H1 (cell line): ENCODE results near the gene SP9. TPM values are rescaled to one million over a fixed set of nuclear protein-coding genes. Genes with fewer than 3 reads are reported as not detected.

Source experiments
- CTCF ChIA-PET: fragments of 300-600 bp; sonication (Branson Sonifier 250); formaldehyde crosslinking; loops from one replicate; lab custom pipeline; 2021; ENCODE audit not compliant: partially characterized antibody; lab: Charles Lee
- POLR2A ChIA-PET: fragments of 300-600 bp; sonication (Branson Sonifier 250); formaldehyde crosslinking; loops from one replicate; lab custom pipeline; 2021; ENCODE audit warnings: inconsistent platforms; ENCODE audit not compliant: partially characterized antibody; lab: Charles Lee
- DNase-seq, 2 experiments: peaks; one replicate each; pipeline versions ENCODE4 v3.0.0 to v3.0.0-alpha.2; 2010 to 2022; ENCODE audit warnings: low spot score in 2 of 2, low read depth in 1 of 2, mixed read lengths in 1 of 2
- FAIRE-seq: peaks from 2 replicates; lab custom pipeline; 2011; peaks lifted over from hg19 to GRCh38; lab: Jason Lieb, UNC
- H2AFZ ChIP-seq: 2 replicates; pipeline ENCODE4 v1.8.1; 2012; ENCODE audit warnings: low read length, inconsistent platforms
- H2AK5ac ChIP-seq: 2 replicates; pipeline ENCODE4 v1.6.1; 2013; ENCODE audit warnings: low read depth, low read length
- H2BK120ac ChIP-seq: replicated peaks from 2 replicates; pipeline ENCODE3; 2013; ENCODE audit warnings: low read depth, low read length, inconsistent platforms
- H2BK12ac ChIP-seq: 2 replicates; pipeline ENCODE4 v1.6.1; 2013; ENCODE audit warnings: low read depth, low read length
- H2BK15ac ChIP-seq: 2 replicates; pipeline ENCODE4 v1.6.1; 2013; ENCODE audit warnings: low read length
- H2BK20ac ChIP-seq: 2 replicates; pipeline ENCODE4 v1.6.1; 2013; ENCODE audit warnings: low read length
- H2BK5ac ChIP-seq: 2 replicates; pipeline ENCODE4 v1.6.1; 2013; ENCODE audit warnings: low read depth, low read length
- H3K14ac ChIP-seq: 2 replicates; pipeline ENCODE4 v1.6.1; 2013; ENCODE audit warnings: inconsistent platforms; ENCODE audit not compliant: insufficient read length
- H3K18ac ChIP-seq: 2 replicates; pipeline ENCODE4 v1.6.1; 2013; ENCODE audit warnings: low read length; ENCODE audit errors: extremely low read depth
- H3K23ac ChIP-seq: 2 replicates; pipeline ENCODE4 v1.6.1; 2013; ENCODE audit warnings: inconsistent platforms; ENCODE audit not compliant: insufficient read length
- H3K23me2 ChIP-seq: 2 replicates; pipeline ENCODE4 v1.6.1; 2013; ENCODE audit warnings: low read depth, low read length
- H3K27ac ChIP-seq: 2 replicates; pipeline ENCODE4 v1.6.1; 2011; ENCODE audit warnings: low read depth, low read length, inconsistent platforms
- H3K27me3 ChIP-seq, 4 experiments: replicated peaks in 1 of 4; 1 replicate in 1 of 4; 2 replicates in 3 of 4; pipeline versions ENCODE4 v1.6.1 to v1.8.1; 2011 to 2013; ENCODE audit warnings: low read length in 3 of 4, mild to moderate bottlenecking in 3 of 4, inconsistent platforms in 2 of 4, mixed read lengths in 2 of 4, moderate library complexity in 1 of 4; ENCODE audit not compliant: control insufficient read depth in 3 of 4, insufficient read depth in 3 of 4; ENCODE audit errors: extremely low read depth in 1 of 4
- H3K36me3 ChIP-seq, 4 experiments: 2 replicates each; pipeline versions ENCODE4 v1.6.1 to v1.8.1; 2011 to 2013; ENCODE audit warnings: mild to moderate bottlenecking in 4 of 4, low read length in 3 of 4, moderate library complexity in 2 of 4, control low read depth in 1 of 4, inconsistent platforms in 1 of 4; ENCODE audit not compliant: insufficient read depth in 4 of 4, control insufficient read depth in 2 of 4
- H3K4ac ChIP-seq: replicated peaks from 2 replicates; pipeline ENCODE3; 2013; ENCODE audit warnings: low read length, low read depth, mixed read lengths, inconsistent platforms; ENCODE audit not compliant: insufficient read length
- H3K4me1 ChIP-seq, 4 experiments: replicated peaks in 1 of 4; 1 replicate in 1 of 4; 2 replicates in 3 of 4; pipeline versions ENCODE4 v1.6.1 to v1.8.1; 2011 to 2013; ENCODE audit warnings: low read length in 3 of 4, inconsistent platforms in 2 of 4, mixed read lengths in 1 of 4; ENCODE audit not compliant: insufficient read depth in 4 of 4, control insufficient read depth in 3 of 4
- H3K4me2 ChIP-seq, 2 experiments: 2 replicates each; pipeline versions ENCODE4 v1.6.1 to v1.8.1; 2011 to 2013; ENCODE audit warnings: low read depth in 2 of 2, low read length in 2 of 2, control low read depth in 1 of 2, inconsistent platforms in 1 of 2, mild to moderate bottlenecking in 1 of 2; ENCODE audit not compliant: insufficient read depth in 1 of 2
- H3K4me3 ChIP-seq, 4 experiments: fragments of 200-600, 300-600 bp in 1 of 4; sonication (generic), shearing (Covaris generic), sonication (Bioruptor Twin) in 1 of 4; 2 replicates each; pipeline versions ENCODE4 v1.5.1 to v1.8.1; 2011 to 2016; ENCODE audit warnings: low read length in 4 of 4, low read depth in 3 of 4, control low read depth in 2 of 4, inconsistent platforms in 2 of 4, mild to moderate bottlenecking in 2 of 4, mixed read lengths in 1 of 4, moderate library complexity in 1 of 4; ENCODE audit not compliant: insufficient read depth in 2 of 4; ENCODE audit errors: extremely low read depth in 1 of 4
- H3K56ac ChIP-seq: replicated peaks from 2 replicates; pipeline ENCODE3; 2013; ENCODE audit warnings: low read depth, mild to moderate bottlenecking, mixed read lengths, low read length, inconsistent platforms; ENCODE audit not compliant: insufficient read length
- H3K79me1 ChIP-seq: 2 replicates; pipeline ENCODE4 v1.6.1; 2013; ENCODE audit warnings: low read depth, low read length, control low read depth
- H3K79me2 ChIP-seq, 2 experiments: 2 replicates each; pipeline versions ENCODE4 v1.6.1 to v1.8.1; 2012 to 2013; ENCODE audit warnings: low read length in 2 of 2, mild to moderate bottlenecking in 2 of 2, inconsistent platforms in 1 of 2; ENCODE audit not compliant: insufficient read depth in 2 of 2, control insufficient read depth in 1 of 2
- H3K9ac ChIP-seq, 4 experiments: replicated peaks in 1 of 4; 1 replicate in 1 of 4; 2 replicates in 3 of 4; pipeline versions ENCODE4 v1.6.1 to v1.8.1; 2011 to 2013; ENCODE audit warnings: low read depth in 3 of 4, low read length in 3 of 4, control low read depth in 2 of 4, mild to moderate bottlenecking in 2 of 4, moderate library complexity in 2 of 4, inconsistent platforms in 1 of 4; ENCODE audit errors: extremely low read depth in 1 of 4
- H3K9me3 ChIP-seq, 2 experiments: 2 replicates each; pipeline versions ENCODE4 v1.6.1 to v1.8.1; 2012 to 2013; ENCODE audit warnings: mild to moderate bottlenecking in 2 of 2, moderate library complexity in 2 of 2, control low read depth in 1 of 2, inconsistent platforms in 1 of 2, low read depth in 1 of 2, low read length in 1 of 2, mixed read lengths in 1 of 2; ENCODE audit not compliant: insufficient read depth in 2 of 2
- H4K20me1 ChIP-seq, 2 experiments: replicated peaks in 1 of 2; 2 replicates each; pipeline versions ENCODE3 to v1.8.1; 2011 to 2013; ENCODE audit warnings: inconsistent platforms in 2 of 2, low read length in 2 of 2, mild to moderate bottlenecking in 1 of 2; ENCODE audit not compliant: insufficient read depth in 2 of 2, control insufficient read depth in 1 of 2
- H4K5ac ChIP-seq: 2 replicates; pipeline ENCODE4 v1.6.1; 2013; ENCODE audit warnings: low read length, low read depth, mixed read lengths, inconsistent platforms; ENCODE audit not compliant: insufficient read length
- H4K8ac ChIP-seq: 2 replicates; pipeline ENCODE4 v1.8.0; 2013; ENCODE audit warnings: mild to moderate bottlenecking, moderate library complexity, low read length, inconsistent platforms; ENCODE audit not compliant: insufficient read depth; ENCODE audit errors: extremely low read depth
- H4K91ac ChIP-seq: replicated peaks from 2 replicates; pipeline ENCODE3; 2013; ENCODE audit warnings: low read length, mixed read lengths, inconsistent platforms; ENCODE audit not compliant: insufficient read length
- CBX8 ChIP-seq: fragments of 300-800, 300-1000 bp; sonication (generic); IDR thresholded peaks from 2 replicates; pipeline ENCODE4 v1.7.1; 2016; ENCODE audit warnings: low read depth, low read length, borderline replicate concordance
- EGR1 ChIP-seq: IDR thresholded peaks from 2 replicates; pipeline ENCODE4 v1.6.1; 2011; ENCODE audit warnings: low read depth, low read length, borderline replicate concordance
- EP300 ChIP-seq, 2 experiments: IDR thresholded peaks; 1 replicate in 1 of 2; 2 replicates in 1 of 2; pipeline ENCODE4 v1.6.1; 2011 to 2012; ENCODE audit warnings: low read depth in 2 of 2, low read length in 2 of 2, mild to moderate bottlenecking in 2 of 2, borderline replicate concordance in 1 of 2, inconsistent platforms in 1 of 2, moderate library complexity in 1 of 2
- JUND ChIP-seq: IDR thresholded peaks from 2 replicates; pipeline ENCODE4 v1.6.1; 2011; ENCODE audit warnings: mild to moderate bottlenecking, improper control_type of control experiment, low read length
- RAD21 ChIP-seq, 2 experiments: IDR thresholded peaks in 1 of 2; conservative IDR thresholded peaks in 1 of 2; 2 replicates each; pipeline ENCODE4 v1.6.1; 2011; ENCODE audit warnings: low read depth in 2 of 2, low read length in 2 of 2, improper control_type of control experiment in 1 of 2, inconsistent platforms in 1 of 2, mild to moderate bottlenecking in 1 of 2, moderate library complexity in 1 of 2
- TAF7 ChIP-seq: optimal IDR thresholded peaks from 2 replicates; pipeline ENCODE3; 2011; ENCODE audit warnings: low read depth, mild to moderate bottlenecking, inconsistent platforms, low read length, moderate library complexity, borderline replicate concordance
- WGBS, 2 experiments: shearing (Covaris generic) in 1 of 2; methylation state at CpG; one replicate each; pipeline versions ENCODE4 v1.1.6 to v1.1.7; 2013 to 2015; ENCODE audit warnings: low lambda C conversion rate in 2 of 2, mixed read lengths in 2 of 2, inconsistent platforms in 1 of 2, low coverage in 1 of 2, missing lambda C conversion rate in 1 of 2; ENCODE audit not compliant: insufficient replicate concordance in 2 of 2, insufficient coverage in 1 of 2, insufficient read length in 1 of 2; ENCODE audit errors: extremely low coverage in 1 of 2, missing lambda C conversion rate in 1 of 2; 5-methylcytosine and 5-hydroxymethylcytosine counted together
- polyA plus RNA-seq, 7 experiments: library from polyadenylated mRNA; depleted of rRNA in 3 of 7; stranded (reverse) in 5 of 7; unstranded in 2 of 7; fragments of >200 nt in 5 of 7; fragments of 200-250 nt in 2 of 7; gene quantifications; 1 replicate in 5 of 7; 2 replicates in 1 of 7; 4 replicates in 1 of 7; pipeline versions ENCODE4 v1.2.1 to v1.2.3, GENCODE V29; 2011 to 2013; ENCODE audit warnings: missing spikeins in 2 of 7, mixed read lengths in 2 of 7
- total RNA-seq: library from RNA; stranded (reverse); fragmentation: NEBNext Ultra II Directional; extraction: Animal tissue kit (Norgen Biotek cat#: 25700); gene quantifications from 2 replicates; pipeline ENCODE4 v1.2.1, GENCODE V29; 2021

The SP9 gene
- total and polyA plus RNA-seq, 2 of the 8 experiments (the other 6 are each of a cell fraction or from before 2014, with no cell fraction given): 0.03 to 0.11 TPM

DNA sequence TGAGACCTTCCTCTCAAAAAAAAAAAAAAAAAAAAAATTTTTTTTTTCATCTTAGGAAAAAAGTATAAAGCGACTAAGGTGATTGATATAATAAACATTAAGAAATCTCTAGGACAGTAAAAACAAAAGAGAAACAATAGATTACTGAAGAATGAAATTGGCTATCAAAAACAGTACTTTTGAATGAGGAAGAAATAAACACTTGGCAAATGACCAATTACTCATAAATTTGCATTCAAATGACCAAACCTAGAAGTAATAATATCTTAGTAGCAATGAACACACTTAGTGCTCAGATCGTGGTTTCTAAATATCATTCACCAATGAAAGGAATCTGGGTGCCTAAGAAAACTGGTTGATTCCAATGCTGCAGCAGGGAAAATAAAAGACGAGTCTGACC lies 50.4 kb downstream of the SP9 start:
- H4K20me1 ChIP-seq: no peaks in the 10 kb centered on the region
- ChIA-PET CTCF (interaction anchor here (0.6 kb wide), 1 partner anchor 740 kb away, joined by 3 read pairs; no protein-coding TSS in a partner anchor), POLR2A (no interaction called here)
- no peak overlapping the region for H2BK120ac ChIP-seq
- no peaks in the 10 kb centered on the region for H3K27me3 ChIP-seq
- no peak overlapping the region for H2AFZ ChIP-seq
- H3K4me1 ChIP-seq: no peaks in the 10 kb centered on the region
- H3K4me3 ChIP-seq: no peak overlapping the region
- H2BK20ac ChIP-seq: no peak overlapping the region
- H3K56ac ChIP-seq: no peak overlapping the region
- H3K79me2 ChIP-seq: no peaks in the 10 kb centered on the region
- H3K36me3 ChIP-seq: peaks cover 2 to 16% (median 5%) of the 10 kb centered on the region in 4 experiments; a peak in 4 of 8 replicates
- H3K18ac ChIP-seq: no peak overlapping the region
- H2AK5ac ChIP-seq: no peak overlapping the region
- H3K14ac ChIP-seq: no peak overlapping the region
- H2BK5ac ChIP-seq: no peak overlapping the region
- no peak for FAIRE-seq
- no peak overlapping the region for H3K9ac ChIP-seq
- no peak overlapping the region for H4K91ac ChIP-seq
- no peak overlapping the region for H4K5ac ChIP-seq
- H3K27ac ChIP-seq: no peak overlapping the region
- no peak overlapping the region for H3K23ac ChIP-seq
- no peak overlapping the region for H3K4ac ChIP-seq
- WGBS, 2 experiments: 86% methylated on average over 3 of the region's 3 CpGs; no CpG with 5 or more reads in 1 of the 2 experiments
- no peak for DNase-seq
- no peaks in the 10 kb centered on the region for H3K9me3 ChIP-seq
- no peaks in the 10 kb centered on the region for H3K79me1 ChIP-seq
- H4K8ac ChIP-seq: no peak overlapping the region
- no peak overlapping the region for H2BK15ac ChIP-seq
- H3K4me2 ChIP-seq: no peak overlapping the region
- no peaks in the 10 kb centered on the region for H3K23me2 ChIP-seq
- no peak overlapping the region for H2BK12ac ChIP-seq
- TF ChIP-seq TAF7 (no peak), RAD21 (IDR thresholded peaks at IDR 0.05 in 1 of 2, conservative IDR thresholded peaks at IDR 0.05 in 1 of 2; ENCODE audit: low read depth in 2 of 2, low read length in 2 of 2) (no peak), EP300 (IDR thresholded peaks at IDR 0.05; ENCODE audit: borderline replicate concordance in 1 of 2, low read depth in 2 of 2, low read length in 2 of 2) (no peak), CBX8 (no peak), EGR1 (no peak), JUND (no peak)
